ENCODE results near the gene FAM50B.

Gene FAM50B

DNA sequence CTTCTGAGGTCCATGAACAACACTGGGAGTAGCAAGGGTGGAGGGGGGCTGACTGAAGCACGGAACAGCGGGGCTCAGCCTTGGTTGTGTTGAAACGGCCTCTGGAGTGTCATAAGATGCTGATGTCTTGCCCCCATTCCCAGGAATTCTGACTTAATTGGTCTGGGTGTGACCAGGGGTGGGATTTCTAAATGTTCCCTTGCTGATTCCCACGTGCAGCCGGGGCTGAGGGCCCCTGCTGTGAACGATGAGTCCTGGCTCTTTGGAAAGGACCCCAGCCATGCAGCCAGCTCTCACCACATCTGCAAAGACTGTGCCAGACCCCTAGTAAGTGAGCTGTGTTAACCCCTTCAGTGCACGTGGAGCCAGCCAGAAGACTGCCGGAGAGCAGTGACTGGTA lies 28.6 kb upstream of the FAM50B start:
- no peak for DNase-seq

DNA sequence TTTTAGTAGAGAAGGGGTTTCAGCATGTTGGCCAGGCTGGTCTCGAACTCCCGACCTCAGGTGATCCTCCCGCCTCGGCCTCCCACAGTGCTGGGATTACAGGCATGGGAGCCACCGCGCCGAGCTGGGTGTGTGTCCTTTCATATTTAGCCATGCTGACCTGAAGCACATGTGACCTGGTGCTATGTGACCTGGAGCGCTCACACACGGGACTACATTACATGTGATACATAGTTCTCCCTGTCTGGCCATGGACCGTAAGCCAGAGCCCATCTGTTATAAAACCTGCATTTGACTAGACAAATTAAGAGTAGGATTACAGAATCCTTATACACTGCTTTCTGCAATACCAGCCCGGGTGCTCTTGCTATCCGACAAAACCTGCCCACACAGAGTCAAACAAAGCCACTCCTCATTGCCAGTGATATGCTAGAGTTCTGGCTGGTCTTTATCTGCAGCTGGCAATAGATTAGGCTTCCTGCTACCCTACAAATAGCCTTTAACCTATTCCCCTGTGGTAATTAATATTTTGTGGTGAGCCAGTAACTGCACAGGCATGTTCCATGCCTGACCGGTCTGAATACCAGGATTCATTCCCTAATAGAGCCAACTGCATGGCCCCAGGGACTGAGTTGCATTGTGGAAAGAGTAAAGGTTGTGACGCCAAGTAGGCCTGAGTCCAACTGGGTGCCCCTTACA lies 26.3 kb upstream of the FAM50B start:
- no peak for DNase-seq

DNA sequence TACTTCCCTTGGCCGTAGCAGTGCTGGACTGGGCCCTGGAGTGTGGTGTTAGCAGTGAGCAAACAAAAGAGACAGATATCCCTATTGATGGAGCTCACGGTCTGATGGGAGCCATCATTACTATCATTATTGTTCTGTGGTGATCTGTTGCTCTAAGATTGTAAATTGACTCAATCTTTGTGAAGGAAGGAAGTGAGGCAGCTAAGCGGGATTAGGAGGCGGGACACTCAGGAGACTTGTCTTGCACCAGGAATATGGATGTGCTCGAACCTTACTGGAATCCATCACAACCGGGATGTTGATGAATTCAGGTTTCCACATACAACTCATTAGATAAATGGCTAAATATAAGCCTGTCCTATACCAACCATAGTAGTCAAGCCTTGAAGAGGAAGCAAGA lies 25.5 kb upstream of the FAM50B start:
- no peak for DNase-seq

DNA sequence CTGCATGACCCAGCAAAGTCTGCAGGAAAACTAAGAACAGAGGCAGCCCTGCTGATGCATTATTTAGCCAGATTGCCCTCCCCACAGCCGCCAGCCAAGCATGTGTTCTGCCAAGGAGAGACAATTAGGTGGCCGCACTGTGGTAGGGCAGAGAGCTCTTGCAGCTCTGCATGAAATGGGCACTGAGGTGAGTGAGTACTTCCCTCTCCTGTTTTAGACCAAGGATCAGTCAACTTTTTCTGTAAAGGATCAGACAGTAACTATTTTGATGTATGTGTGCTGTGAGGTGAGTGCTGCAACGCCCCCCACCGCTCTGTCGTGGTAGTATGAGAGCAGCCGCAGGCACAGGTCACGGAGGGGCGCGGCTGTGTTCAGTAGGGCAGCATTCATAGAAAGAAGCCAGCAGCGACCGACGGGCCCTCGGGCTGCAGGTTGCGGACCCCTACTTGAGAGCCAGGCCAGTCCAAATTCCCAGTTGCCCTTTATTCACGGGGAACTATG lies 23.8 kb upstream of the FAM50B start:
- DNase-seq = no peak

DNA sequence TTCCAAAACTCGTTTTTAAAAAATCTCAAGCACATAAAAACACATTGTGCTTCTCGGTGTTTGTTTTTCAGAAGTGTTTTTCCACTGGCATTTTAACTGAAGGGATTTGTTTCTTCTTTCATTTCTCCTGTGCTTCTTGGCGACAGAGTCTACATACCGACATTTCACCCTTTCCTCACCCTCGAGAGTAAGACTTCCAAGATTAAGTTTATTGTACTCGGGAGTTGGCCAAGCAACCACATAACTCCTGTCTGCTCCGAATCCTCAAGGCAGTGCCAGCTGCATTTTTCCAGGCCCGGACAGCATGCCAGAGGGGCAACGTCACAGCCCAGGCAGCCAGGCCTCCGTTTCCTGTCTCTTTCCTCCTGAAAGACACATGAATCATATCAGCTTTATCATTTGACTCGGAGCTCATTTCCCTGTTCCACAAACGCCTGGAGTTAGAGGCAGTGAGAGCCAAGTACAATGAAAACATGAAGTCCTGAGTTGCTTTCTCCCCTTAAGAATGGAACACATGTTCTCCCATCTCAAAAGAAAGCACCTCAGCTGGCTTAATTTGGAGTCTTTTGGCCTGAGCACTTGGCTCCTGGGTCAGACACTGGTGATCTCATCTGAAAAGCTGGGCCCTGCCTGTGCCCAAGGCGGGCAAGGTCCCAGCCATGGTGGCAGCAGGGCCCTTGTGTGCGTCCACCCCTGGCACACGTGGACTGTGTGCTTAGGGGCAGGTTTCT lies 23.2 kb upstream of the FAM50B start:
- no peak for DNase-seq

DNA sequence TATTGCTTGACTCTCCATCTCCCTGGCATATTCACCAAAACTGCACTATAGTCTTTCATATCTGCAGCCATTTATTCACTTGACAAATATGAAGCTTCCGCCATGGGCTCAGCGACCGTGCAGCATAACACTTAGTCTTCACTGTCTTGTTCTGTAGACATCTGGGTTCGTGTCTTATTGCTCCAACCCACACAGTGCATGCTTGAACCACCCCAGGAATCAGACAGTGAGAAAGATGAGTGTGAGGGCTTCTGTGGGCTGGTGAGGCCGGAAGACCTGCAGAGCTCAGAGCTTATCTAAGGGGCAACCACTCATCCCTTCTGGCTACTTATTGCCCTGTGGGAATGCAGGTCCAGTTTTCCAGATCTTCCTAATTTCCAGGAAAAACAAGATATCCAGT lies 19.9 kb upstream of the FAM50B start:
- DNase-seq = no peak

DNA sequence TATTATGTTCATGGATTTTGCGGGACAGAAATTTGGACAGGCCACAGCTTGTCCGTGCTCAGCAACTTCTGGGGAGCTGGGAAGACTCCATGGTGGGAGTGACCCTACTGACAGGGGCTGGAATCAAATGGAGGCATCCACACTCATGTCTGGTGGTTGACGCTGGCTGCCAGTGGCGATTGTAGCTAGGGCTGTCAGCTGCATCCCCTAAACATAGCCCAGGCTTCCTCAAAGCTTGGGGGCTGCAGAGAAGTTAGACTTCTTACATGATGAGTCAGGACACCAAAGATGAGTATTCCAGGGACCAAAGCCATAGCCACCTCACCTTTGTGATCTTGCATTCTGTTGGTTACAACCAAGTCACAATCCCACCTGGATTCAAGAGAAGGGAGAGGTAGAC lies 18.4 kb upstream of the FAM50B start:
- no peak for DNase-seq

DNA sequence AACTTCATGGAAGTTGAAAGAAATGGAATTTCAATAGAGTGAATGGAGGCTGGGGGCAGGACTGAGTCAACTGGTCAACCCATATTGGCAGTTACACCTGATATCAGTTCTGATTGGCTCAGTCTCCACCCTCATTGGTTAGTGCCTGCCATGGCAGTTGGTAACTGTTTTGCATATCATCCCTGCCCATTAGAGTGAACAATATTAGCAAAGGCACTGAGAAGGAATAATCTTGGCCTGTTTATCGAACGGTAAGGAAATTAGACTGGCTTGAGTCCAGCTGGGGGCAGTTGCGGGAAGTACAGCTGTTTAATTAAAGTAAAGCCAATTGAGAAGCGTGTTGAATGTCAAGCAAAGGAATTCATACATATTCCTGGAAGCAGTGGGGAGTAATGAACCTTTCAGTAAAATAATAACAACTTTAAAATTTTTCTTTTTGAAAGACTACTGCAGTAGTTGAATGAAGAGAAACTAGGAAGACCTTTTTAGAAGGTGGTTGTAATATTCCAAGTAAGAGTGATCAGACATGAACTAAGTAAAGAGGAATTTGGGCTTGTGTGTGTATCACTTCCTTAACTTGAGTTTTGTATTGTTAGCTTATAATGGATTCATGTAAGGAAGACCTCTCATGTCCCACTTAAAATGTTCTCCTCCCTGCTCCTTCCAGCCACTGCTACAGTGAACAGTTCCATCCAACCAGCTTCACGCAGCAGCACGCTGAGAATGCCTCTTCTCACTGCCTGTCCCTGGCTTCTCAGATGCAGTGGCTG lies 17.2 kb upstream of the FAM50B start:
- no peak for DNase-seq

DNA sequence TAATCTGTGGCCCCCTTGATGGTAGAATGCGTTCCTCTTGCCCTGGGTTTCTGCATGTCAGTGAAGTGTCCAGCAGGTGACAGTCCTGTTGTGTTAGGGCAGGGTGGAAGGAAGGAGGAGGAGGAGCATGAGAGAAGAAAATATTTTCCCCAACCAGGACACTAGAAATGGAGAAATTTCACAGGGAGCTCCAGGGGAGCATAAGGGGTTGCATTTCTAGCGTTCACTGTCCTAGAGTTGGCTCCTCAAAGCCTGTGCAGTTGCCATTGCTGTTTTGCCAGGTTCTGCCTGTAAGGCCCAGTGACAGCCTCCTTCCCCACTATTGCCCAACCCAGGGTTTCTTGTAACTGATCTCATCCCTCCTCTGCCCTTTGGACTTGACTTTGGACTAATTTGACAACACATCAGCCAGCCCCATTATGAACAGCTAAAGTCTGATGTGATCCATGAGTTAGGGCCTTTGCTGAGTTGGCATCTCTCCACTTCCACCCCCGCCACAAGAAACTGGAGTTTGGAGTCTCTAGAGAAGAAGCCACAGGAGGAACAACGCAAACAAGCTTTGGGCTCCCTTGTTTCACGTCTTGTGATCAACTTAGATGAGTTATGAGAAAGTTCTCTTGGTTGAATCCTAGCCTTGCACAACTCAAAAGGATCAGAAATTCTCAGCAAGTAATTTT lies 14.0 kb upstream of the FAM50B start:
- DNase-seq = no peak

DNA sequence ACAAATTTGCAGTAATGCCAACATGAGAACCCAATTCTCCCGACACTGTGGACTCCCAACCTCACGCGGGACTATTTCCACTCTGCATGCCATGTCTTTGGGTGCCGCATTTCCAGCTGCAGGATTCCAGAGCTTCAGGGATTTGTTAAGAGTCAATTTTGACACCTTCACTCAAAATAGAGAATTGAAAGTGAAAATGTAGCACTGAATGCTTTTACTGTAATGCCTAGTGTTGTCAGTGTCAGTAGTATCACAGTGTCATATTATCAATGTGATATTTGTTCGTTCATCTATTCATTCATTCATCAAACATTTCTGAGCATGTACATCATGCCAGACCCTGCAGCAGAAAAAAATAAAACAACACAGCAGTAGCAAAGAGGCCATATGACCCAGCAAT lies 13.4 kb upstream of the FAM50B start:
- DNase-seq = no peak

DNA sequence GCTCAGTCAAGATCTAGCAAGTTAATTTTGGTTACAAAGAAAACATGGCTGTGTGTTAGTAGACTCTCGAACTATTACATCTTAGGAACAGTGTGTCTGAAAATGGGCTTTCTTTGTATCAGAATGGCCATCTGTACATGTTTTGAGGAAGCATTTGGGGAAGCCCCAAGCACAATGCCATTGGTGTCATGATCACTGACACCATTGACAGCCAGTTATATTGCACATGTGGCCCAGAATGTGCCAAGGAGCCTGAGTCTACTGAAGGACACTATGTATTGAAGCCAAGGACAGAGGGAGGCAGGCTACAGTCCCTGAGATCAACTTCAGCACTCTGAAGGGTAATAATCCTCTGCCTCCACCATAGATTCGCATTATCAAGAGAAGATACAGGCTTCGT lies 12.6 kb upstream of the FAM50B start:
- no peak for DNase-seq

DNA sequence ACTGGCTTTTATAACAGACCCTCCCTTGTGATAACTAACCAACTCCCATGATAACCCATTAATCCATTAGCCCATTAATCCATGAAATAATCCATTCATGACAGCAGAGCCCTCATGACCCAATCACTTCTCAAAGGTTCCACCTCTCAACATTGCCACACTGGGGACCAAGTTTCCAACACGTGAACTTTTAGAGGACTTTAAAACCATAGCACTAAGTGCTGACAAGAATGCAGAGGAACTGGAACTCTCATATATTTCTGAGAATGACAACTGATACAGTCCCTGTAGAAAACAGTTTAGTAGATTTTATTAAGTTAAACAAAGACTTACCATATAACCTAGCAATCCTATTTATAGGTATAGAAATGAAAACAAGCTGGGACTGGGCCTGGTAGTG lies 11.4 kb upstream of the FAM50B start:
- DNase-seq = no peak

DNA sequence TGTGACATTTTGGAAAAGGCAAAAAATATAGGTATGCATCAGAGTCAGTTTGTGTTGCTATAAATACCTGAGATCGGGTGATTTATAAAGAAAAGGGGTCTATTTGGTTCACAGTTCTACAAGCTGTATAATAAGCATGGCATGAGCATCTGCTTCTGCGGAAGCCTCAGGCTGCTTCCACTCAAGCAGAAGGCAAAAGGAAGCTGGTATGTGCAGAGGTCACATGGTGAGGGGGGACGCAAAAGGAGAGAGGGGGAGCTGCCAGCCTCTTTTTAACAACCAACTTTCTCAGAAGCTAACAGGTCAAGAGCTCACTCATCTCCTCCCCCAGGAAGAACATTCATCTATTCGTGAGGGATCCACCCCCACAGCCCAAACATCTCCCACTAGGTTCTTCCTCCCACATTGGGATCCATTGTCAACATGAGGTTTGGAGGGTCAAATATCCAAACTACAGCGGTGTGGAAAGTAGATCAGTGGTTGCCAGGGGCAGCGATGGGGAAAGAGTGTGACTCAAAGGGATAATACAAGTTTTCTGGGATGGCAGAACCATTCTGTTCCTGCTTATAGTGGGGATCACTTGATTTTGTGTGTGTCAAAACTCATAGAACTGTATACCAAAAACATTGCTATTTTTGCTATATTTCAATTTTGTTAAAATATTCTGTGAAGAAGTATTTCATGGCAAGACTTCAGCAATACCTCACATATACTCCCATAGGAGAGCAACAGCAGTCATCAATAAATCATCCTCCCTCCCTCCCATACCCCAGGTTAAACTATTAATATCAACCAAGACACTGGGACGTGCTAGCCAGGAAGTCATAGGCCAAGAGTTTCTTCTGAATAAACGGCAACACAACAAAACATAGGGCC lies 9.9 kb upstream of the FAM50B start:
- no peak for DNase-seq

DNA sequence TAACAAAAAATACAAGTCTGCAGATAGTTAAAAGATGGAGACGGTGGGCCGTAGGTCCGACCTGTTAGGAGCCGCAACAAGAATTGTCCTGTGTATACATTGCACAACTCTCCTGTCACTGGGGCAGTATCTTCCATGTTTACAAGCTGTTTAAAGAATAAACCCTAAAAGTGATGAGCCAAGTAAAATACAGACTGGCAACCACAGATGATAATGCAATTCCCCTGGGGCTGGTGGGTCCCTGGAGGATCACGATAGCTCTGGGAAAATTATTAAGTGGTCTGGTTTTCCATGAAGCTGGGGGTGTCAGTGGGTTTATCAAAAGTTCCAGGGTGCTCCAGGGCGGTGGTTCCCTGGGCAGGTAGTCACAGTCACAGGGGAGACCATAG lies 8.1 kb upstream of the FAM50B start:
- DNase-seq = no peak

DNA sequence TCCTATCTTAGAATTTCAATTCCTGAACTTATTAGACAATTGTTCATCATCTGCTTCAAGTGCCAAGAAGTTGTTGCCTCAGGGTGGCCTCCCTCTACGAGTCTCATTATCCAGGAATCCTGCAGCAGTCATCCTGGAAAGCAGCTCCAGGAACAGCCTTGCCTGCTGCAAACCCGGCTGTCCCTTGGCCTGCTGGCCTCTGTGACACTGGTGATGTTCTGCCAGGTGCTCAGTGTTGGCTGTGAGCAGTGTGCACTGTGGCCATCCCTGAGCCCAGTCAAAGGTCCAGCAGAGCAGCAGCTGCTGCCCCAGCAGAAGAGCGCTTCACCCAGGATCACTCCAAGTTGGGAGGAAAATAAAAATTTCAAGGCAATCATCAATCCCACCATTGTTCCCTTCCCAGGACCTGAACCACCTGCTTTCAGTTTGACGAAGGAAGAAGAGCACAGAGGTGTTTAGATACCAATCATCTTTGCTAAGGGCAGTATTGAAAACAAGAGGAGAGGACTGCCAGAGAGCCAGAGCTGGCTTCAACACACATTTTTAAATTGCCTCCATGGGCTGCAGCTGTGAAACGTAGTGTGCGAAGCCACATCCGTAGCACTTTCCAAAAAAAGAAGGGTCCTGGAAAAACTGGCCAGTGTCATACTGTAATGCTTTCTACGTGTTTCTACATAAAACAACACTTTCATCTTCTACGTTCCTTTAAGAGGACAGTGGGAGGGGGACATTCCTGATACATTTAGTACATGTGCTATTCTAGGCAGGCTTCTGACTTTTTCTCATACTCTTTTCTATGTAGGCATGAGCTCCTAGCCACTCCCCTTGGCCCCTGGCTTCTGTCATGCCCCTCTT lies 7.2 kb upstream of the FAM50B start:
- no peak for DNase-seq

DNA sequence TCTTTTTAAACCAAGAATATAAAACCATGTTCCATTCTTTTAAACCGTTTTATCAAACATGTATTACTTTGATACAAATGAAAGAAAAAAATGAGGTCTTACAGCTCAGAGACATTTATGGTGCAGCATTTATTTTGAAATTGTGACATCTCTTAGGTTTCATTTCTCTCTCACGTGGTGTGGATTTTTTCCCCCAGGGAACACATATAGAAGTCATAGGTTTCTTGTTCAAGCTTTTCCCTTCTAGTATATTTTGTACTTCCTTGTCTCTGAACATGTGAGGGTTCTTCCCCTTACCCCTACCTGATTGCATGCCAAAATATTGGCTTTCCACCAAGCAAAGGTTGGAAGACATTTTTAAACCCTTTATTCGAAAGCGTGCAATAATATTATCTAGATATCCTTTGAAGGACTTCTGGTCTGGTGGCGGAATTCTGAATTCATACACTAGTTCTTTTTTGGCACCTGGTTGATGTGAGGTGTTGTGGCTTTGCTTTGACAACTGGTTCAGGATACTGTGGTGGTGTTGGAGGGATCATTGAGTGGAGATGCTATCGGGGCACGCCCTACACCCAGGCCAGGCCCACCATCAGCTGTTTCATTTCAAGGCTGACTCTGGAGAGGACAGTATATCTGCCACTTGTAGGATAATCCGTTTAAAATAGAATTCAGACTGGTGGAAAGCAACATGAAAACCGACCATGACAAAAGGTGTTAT lies 5.6 kb upstream of the FAM50B start:
- DNase-seq = no peak

DNA sequence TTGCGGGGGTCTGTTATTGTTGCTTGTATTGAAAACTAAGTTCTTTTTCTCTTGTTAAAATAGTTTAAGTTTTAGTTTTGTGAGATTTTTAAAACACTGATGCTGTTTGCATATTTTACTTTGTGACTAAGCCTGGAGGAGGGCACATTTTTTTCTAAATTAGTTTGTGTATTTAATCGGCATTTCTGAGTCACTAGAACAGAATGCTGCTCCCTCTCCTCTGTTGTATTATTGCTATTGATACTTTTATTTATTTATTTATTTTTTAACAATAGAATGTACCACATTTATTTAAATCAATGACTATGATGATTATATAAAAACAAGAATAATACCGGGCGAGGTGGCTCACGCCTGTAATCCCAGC lies 5.1 kb upstream of the FAM50B start:
- no peak for DNase-seq

DNA sequence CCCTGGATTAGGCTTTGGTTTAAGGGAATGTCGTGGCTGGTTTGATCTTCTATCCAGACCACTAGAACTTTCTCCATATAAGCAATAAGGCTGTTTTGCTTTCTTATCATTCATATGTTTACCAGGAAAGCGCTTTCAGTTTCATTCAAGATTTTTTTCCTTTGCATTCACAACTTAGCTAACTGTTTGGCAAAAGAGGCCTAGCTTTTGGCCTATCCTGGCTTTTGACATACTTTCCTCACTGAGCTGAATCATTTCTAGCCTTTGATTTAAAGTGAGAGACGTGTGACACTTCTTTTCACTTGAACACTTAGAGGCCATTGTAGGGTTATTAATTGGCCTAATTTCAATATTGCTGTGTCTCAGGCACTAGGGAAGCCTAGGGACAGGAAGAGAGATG lies 1.7 kb upstream of the FAM50B start:
- no peak for DNase-seq

DNA sequence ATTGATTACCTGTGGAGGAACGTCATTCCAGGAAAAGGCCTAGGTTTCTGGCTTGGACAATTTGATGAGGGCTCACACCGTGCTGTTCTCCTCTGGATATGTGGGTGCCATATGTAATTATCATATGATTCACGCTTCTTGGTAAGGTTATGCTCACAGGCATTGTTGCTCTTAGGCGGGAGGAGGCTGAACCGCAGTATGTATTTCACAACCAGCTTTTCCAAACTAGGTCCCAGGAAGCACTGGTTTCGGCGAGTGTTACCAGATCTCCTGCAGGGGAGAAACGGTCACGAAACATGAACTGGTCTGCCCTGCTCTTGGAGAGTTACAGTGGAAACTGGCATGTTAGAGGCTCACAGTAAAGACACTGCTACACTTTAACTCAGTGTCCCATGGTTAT lies 793 bp upstream of the FAM50B start:
- DNase-seq = no peak

DNA sequence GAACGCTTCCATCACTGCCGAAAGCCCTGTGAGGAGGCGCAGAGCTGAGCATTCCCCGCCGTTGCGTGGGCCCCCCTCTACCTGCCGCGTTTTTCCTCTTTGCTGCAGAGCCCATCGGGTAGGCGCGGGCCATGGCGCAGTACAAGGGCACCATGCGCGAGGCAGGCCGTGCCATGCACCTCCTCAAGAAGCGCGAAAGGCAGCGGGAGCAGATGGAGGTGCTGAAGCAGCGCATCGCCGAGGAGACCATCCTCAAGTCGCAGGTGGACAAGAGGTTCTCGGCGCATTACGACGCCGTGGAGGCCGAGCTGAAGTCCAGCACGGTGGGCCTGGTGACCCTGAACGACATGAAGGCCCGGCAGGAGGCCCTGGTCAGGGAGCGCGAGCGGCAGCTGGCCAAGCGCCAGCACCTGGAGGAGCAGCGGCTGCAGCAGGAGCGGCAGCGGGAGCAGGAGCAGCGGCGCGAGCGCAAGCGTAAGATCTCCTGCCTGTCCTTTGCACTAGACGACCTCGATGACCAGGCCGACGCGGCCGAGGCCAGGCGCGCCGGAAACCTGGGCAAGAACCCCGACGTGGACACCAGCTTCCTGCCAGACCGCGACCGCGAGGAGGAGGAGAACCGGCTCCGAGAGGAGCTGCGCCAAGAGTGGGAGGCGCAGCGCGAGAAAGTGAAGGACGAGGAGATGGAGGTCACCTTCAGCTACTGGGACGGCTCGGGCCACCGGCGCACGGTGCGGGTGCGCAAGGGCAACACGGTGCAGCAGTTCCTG lies 693 bp downstream of the FAM50B start:
- DNase-seq = no peak

Measured in NCI-H1105 treated with DMSO at 0.1 percent for 48 hours (cell line).